SK-N-SH treated with all-trans-retinoic acid at 6 μM for 48 hours (cell line): Measurements from ENCODE around the gene ZFP92.

ENCODE experiments used
- ATAC-seq: fragments of 200-7000 bp; cut with Tn5 transposase; 3 replicates; pipeline ENCODE4 v1.9.1; 2020; ENCODE audit warnings: mild to moderate bottlenecking, moderate library complexity
- ARNTL ChIP-seq: fragments of 450-650 bp; formaldehyde crosslinking; IDR thresholded peaks from 2 replicates; pipeline ENCODE4 v1.5.0; 2020; ENCODE audit warnings: low read depth, mild to moderate bottlenecking, moderate library complexity, borderline replicate concordance
- CSDC2 ChIP-seq: fragments of 250-450 bp; sonication (Bioruptor Pico); IDR thresholded peaks from 2 replicates; pipeline ENCODE4 v1.5.0; 2020; ENCODE audit warnings: mild to moderate bottlenecking, moderate library complexity
- CSRNP3 ChIP-seq: fragments of 250-450 bp; sonication (Bioruptor Pico); IDR thresholded peaks from 2 replicates; pipeline ENCODE4 v1.5.1; 2021; ENCODE audit warnings: mild to moderate bottlenecking, moderate library complexity
- ESRRG ChIP-seq: fragments of 250-450 bp; sonication (Bioruptor Pico); IDR thresholded peaks from 2 replicates; pipeline ENCODE4 v1.6.1; 2021; ENCODE audit warnings: mild to moderate bottlenecking
- GLIS3 ChIP-seq: fragments of 250-450 bp; sonication (Bioruptor Pico); IDR thresholded peaks from 2 replicates; pipeline ENCODE4 v1.5.0; 2020; ENCODE audit warnings: mild to moderate bottlenecking, moderate library complexity
- ISL1 ChIP-seq: fragments of 250-450 bp; sonication (Bioruptor Pico); IDR thresholded peaks from 2 replicates; pipeline ENCODE4 v2.1.2; 2022; ENCODE audit warnings: mild to moderate bottlenecking, moderate library complexity
- OSR1 ChIP-seq: fragments of 250-450 bp; sonication (Bioruptor Pico); IDR thresholded peaks from 2 replicates; pipeline ENCODE4 v1.8.0; 2022; ENCODE audit warnings: moderate library complexity, mild to moderate bottlenecking, inconsistent platforms
- PATZ1 ChIP-seq: fragments of 250-450 bp; sonication (Bioruptor Pico); IDR thresholded peaks from 2 replicates; pipeline ENCODE4 v1.8.0; 2020; ENCODE audit warnings: mild to moderate bottlenecking, moderate library complexity, borderline replicate concordance
- PPARA ChIP-seq: fragments of 250-450 bp; sonication (Bioruptor Pico); IDR thresholded peaks from 2 replicates; pipeline ENCODE4 v1.5.0; 2020; ENCODE audit warnings: mild to moderate bottlenecking, borderline replicate concordance
- RARB ChIP-seq: fragments of 250-450 bp; sonication (Bioruptor Pico); IDR thresholded peaks from 2 replicates; pipeline ENCODE4 v1.8.0; 2021; ENCODE audit warnings: mild to moderate bottlenecking, moderate library complexity
- TOX ChIP-seq: fragments of 250-450 bp; sonication (Bioruptor Pico); IDR thresholded peaks from 2 replicates; pipeline ENCODE4 v1.8.0; 2021; ENCODE audit warnings: mild to moderate bottlenecking, moderate library complexity, borderline replicate concordance
- ZC3H10 ChIP-seq: fragments of 250-450 bp; sonication (Bioruptor Pico); IDR thresholded peaks from 2 replicates; pipeline ENCODE4 v1.5.1; 2021; ENCODE audit warnings: mild to moderate bottlenecking, moderate library complexity
- ZFP3 ChIP-seq: fragments of 250-450 bp; sonication (Bioruptor Pico); IDR thresholded peaks from 2 replicates; pipeline ENCODE4 v1.5.0; 2020; ENCODE audit warnings: mild to moderate bottlenecking, moderate library complexity
- ZFP30 ChIP-seq: fragments of 450-650 bp; formaldehyde crosslinking; IDR thresholded peaks from 2 replicates; pipeline ENCODE4 v1.5.0; 2022; ENCODE audit warnings: mild to moderate bottlenecking, moderate library complexity
- ZNF70 ChIP-seq: fragments of 450-650 bp; formaldehyde crosslinking; IDR thresholded peaks from 2 replicates; pipeline ENCODE4 v1.5.0; 2020; ENCODE audit warnings: mild to moderate bottlenecking, moderate library complexity
- TF ChIP-seq, protein P1 (sequence below): fragments of 250-450 bp; sonication (Bioruptor Pico); IDR thresholded peaks from 2 replicates; pipeline ENCODE4 v1.8.0; 2021; ENCODE audit warnings: low read depth, mild to moderate bottlenecking, moderate library complexity, borderline replicate concordance
- TF ChIP-seq, protein P2 (sequence below): fragments of 250-450 bp; sonication (Bioruptor Pico); IDR thresholded peaks from 2 replicates; pipeline ENCODE4 v1.5.0; 2020; ENCODE audit warnings: mild to moderate bottlenecking, moderate library complexity
- TF ChIP-seq, protein P3 (sequence below): fragments of 250-450 bp; sonication (Bioruptor Pico); IDR thresholded peaks from 2 replicates; pipeline ENCODE4 v1.5.1; 2020; ENCODE audit warnings: low read depth, mild to moderate bottlenecking, moderate library complexity

Gene ZFP92

GRCh38 chrX:153397256-153397960 is 13.9 kb upstream of the ZFP92 start:
- TF ChIP-seq CSDC2 (CRISPR knock-in tag), result no peak
- no peak for TF ChIP-seq ISL1 (CRISPR knock-in tag)
- TF ChIP-seq TOX (CRISPR knock-in tag), result no peak
- no peak for TF ChIP-seq ZC3H10 (CRISPR knock-in tag)
- TF ChIP-seq, protein P1, sequence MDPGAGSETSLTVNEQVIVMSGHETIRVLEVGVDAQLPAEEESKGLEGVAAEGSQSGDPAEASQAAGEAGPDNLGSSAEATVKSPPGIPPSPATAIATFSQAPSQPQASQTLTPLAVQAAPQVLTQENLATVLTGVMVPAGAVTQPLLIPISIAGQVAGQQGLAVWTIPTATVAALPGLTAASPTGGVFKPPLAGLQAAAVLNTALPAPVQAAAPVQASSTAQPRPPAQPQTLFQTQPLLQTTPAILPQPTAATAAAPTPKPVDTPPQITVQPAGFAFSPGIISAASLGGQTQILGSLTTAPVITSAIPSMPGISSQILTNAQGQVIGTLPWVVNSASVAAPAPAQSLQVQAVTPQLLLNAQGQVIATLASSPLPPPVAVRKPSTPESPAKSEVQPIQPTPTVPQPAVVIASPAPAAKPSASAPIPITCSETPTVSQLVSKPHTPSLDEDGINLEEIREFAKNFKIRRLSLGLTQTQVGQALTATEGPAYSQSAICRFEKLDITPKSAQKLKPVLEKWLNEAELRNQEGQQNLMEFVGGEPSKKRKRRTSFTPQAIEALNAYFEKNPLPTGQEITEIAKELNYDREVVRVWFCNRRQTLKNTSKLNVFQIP (CRISPR knock-in tag), result no peak
- no peak for TF ChIP-seq CSRNP3 (CRISPR knock-in tag)
- no peak for TF ChIP-seq ZNF70 (CRISPR knock-in tag)
- TF ChIP-seq RARB (CRISPR knock-in tag), result no peak
- TF ChIP-seq, protein P2, sequence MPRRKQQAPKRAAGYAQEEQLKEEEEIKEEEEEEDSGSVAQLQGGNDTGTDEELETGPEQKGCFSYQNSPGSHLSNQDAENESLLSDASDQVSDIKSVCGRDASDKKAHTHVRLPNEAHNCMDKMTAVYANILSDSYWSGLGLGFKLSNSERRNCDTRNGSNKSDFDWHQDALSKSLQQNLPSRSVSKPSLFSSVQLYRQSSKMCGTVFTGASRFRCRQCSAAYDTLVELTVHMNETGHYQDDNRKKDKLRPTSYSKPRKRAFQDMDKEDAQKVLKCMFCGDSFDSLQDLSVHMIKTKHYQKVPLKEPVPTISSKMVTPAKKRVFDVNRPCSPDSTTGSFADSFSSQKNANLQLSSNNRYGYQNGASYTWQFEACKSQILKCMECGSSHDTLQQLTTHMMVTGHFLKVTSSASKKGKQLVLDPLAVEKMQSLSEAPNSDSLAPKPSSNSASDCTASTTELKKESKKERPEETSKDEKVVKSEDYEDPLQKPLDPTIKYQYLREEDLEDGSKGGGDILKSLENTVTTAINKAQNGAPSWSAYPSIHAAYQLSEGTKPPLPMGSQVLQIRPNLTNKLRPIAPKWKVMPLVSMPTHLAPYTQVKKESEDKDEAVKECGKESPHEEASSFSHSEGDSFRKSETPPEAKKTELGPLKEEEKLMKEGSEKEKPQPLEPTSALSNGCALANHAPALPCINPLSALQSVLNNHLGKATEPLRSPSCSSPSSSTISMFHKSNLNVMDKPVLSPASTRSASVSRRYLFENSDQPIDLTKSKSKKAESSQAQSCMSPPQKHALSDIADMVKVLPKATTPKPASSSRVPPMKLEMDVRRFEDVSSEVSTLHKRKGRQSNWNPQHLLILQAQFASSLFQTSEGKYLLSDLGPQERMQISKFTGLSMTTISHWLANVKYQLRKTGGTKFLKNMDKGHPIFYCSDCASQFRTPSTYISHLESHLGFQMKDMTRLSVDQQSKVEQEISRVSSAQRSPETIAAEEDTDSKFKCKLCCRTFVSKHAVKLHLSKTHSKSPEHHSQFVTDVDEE, result no peak
- no peak for TF ChIP-seq ARNTL (CRISPR knock-in tag)
- TF ChIP-seq ZFP3, result no peak
- no peak for TF ChIP-seq GLIS3 (CRISPR knock-in tag)
- no peak for TF ChIP-seq PATZ1
- TF ChIP-seq PPARA, result no peak
- TF ChIP-seq, protein P3, sequence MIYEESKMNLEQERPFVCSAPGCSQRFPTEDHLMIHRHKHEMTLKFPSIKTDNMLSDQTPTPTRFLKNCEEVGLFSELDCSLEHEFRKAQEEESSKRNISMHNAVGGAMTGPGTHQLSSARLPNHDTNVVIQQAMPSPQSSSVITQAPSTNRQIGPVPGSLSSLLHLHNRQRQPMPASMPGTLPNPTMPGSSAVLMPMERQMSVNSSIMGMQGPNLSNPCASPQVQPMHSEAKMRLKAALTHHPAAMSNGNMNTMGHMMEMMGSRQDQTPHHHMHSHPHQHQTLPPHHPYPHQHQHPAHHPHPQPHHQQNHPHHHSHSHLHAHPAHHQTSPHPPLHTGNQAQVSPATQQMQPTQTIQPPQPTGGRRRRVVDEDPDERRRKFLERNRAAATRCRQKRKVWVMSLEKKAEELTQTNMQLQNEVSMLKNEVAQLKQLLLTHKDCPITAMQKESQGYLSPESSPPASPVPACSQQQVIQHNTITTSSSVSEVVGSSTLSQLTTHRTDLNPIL (CRISPR knock-in tag), result no peak
- no peak for TF ChIP-seq ESRRG (CRISPR knock-in tag)
- no peak for ATAC-seq

DNA sequence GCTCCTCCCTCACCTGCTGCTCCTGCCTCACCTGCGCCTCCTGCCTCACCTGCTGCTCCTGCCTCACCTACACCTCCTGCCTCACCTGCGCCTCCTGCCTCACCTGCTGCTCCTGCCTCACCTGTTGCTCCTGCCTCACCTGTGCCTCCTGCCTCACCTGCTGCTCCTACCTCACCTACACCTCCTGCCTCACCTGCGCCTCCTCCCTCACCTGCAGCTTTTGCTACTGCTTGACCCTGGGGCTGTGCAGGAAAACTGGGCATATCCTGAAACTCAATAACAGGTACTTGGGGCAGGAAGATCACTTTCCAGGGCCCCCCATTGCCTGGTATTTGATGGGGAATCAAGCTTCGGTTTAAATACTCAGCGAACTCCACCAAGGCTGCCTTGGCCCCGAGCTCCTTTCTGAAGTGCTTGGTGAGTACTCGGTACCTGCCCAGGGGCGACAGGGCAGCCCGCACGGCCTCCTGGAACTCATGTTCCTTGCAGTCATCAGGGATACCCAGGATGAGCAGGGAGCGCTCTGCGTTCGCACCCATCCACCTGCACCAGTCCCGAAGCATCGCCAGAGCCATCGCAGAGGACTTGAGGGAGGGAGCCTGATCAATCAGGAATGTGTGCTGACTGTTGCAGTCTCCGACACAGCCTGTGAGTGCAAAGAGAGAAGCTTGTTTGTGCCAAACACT is 12.9 kb upstream of the ZFP92 start:
- ATAC-seq, result no peak
- TF ChIP-seq PATZ1 (no peak), ZFP3 (no peak), ZC3H10 (CRISPR knock-in tag) (no peak), ESRRG (CRISPR knock-in tag) (no peak), OSR1 (CRISPR knock-in tag) (no peak), ISL1 (CRISPR knock-in tag) (no peak), CSDC2 (CRISPR knock-in tag) (no peak), GLIS3 (CRISPR knock-in tag) (no peak), ZFP30 (CRISPR knock-in tag) (no peak)
